Measurements from ENCODE around the gene CDCA4.
"Not testable (repeated sequence)": the region's sequence is repeated elsewhere in the genome, so short reads cannot be mapped to it uniquely, and the experiment has no call there.

The CDCA4 gene

DNA sequence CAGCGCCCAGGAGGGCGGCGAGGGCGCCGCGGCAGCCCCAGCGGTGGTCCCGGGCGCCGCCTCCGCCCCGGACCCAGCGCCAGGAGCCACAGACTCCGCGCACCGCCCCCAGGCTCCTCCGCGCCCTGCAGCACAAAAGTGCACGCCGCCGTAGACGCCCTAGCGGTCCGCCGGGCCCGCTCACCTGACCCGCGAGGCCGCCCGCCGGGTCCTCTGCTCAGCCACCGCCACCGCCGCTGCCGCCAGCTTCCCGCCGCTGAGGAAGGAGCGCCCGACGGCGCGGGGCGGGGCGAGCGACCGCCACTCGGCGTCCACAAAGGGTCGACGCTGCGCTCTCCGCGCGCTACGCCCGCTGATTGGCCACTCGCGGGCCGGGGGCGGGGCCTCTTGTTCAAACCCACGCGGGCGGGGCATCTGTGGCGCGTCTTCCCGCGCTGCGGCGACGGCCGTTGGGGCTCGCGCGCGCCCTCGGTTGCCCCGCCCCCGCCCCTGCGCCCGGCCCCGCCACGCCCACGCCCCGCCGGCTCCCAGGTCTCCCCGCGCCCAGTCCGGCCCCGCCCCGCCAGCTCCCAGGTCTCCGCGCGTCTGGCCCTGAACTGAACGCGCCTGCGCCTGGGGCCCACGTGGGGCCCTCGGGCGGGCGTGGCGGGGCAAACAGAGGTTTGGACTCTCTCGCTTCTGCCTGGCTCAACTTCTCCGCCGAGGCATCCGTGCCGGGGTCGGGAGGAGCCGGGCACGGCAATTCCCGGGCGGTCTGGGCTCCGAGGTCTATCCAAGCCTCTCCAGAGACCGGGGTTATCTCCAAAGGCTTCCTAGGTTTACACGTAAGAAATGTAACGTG is at the start of gene CDCA4:
TSS of gene CDCA4 (minus strand) at position 269 of the 841 bp plus-strand sequence. CDS start 9,154 bp downstream, outside the sequence.
- ATAC-seq, result peak; percentile 79 to 84

DNA sequence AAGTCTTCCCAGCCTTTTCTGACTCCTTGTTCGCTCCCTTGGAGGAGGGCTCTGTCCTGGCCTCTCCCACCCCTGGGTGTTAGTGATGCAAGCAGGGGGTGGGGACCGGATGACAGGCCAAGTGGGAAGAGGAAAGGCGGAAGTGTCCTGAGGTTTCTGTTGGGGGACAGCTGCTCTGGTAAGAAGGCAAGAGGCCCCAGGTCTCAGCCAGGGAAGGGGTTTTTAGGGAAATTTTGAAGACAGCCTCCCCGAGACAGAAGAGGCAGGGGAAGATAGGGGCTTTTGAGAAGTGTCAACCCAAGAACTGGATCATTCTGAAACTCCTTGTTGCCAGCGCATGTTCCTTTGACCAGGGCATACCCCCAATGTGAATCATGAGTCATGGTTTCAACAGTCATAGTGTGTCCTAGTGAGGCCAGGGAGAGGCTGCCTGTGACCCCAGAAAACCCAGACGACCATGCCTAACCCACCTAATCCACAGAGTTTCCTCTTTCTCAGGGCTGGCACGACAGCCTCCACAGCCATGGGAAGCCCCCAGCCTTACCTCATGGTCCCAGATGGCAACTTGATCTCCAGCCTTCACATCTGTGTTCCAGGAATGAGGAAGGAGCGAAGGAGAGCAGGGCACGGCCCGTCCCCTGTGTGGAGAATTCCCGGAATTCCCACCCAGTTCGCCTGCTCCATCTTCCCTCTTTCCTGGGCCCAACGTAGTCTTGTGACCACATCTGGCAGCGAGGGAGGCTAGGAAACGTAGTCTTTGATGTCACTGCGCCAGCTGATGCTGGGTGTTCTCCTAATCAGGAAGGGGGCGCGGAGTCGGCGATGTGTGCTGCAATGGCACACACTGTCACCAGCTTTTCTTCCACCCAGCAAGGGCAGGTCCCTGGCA is 49.2 kb upstream of the CDCA4 start:
- ATAC-seq, result peak; percentile 55 to 57

DNA sequence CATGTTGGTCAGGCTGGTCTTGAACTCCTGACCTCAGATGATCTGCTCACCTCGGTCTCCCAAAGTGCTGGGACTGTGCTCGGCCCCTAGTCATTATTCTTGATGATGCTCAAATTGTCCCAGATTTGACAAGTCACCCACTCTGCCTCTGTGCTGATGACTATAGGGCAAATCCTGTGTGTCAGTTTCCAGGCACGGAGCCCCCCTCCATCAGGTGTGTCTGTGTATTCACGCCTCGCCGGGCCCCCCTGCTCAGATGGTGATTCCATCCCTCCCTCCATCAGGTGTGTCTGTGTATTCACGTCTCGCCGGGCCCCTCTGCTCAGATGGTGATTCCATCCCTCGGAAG is 48.6 kb upstream of the CDCA4 start:
- ATAC-seq, result no peak

- no peak for ATAC-seq
These were observed 47.9 kb upstream of the CDCA4 start for GRCh38 chr14:105068818-105069217.

GRCh38 chr14:105067969-105068301 is 47.1 kb upstream of the CDCA4 start:
- no peak for ATAC-seq

- peak; percentile 10 to 27 for ATAC-seq
These were observed 46.5 kb upstream of the CDCA4 start for GRCh38 chr14:105067140-105067968.

- ATAC-seq, result no peak
These were observed 45.6 kb upstream of the CDCA4 start for GRCh38 chr14:105066240-105067071.

DNA sequence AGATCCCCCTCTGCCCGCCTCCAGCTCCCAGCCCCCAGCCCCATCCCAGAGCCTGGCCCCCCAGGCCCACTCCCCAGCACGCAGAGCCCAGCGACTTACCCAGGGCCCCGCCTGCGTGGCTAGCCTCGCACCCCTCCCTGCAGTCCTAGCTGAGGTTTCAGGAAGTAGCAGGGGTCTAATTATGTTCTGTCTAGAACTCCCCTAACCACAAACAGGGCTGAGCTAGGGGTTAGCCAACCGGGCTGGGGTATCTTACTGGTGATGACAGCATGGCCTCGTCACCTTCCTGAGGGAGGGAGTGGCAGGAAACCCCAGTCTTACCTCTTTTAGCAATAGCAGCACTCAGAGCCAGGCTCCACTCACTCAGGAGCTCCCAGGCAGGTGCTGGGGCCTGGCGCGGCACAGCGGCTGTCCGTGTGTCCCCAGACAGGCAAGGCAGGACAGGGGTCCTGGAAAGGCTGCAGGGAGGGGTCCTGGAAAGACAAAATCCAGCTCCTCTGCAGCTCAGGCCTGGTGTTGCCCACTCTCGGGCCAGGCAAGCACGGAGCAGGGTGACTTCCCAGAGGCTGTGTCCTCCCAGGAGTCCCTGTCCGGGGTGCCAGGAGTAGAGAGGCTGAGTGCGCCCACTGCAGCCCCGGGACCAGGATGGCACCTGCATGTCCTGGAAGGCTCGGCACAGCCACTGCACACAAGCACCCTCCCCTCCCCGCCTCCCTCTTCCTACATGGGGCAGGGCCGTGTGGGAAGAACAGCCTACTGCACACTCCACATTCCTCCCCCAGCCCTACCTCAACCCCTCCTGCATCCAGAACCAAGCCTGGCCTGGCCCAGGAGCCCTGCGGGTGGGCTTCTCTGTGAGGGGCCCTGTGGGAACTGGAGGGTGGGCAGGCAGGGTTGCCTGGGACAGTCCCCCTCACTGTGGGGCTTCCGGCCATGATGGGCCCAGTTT is 44.7 kb upstream of the CDCA4 start, which contains the start of gene GPR132:
TSS of gene GPR132 (minus strand) at position 151 of the 949 bp plus-strand sequence. CDS start 10,010 bp downstream, outside the sequence.
- peak; percentile 82 to 84 for ATAC-seq

GRCh38 chr14:105064721-105065143 is 43.8 kb upstream of the CDCA4 start:
- no peak for ATAC-seq

GRCh38 chr14:105064001-105064400 is 43.1 kb upstream of the CDCA4 start:
- ATAC-seq, result no peak

- ATAC-seq, result not testable (repeated sequence)
These were observed 42.6 kb upstream of the CDCA4 start for GRCh38 chr14:105063506-105063905.

GRCh38 chr14:105063056-105063455 is 42.2 kb upstream of the CDCA4 start:
- no peak for ATAC-seq

GRCh38 chr14:105062048-105062433 is 41.2 kb upstream of the CDCA4 start:
- ATAC-seq, result no peak

GRCh38 chr14:105061428-105062047 is 40.7 kb upstream of the CDCA4 start:
- peak; percentile 32 to 39 for ATAC-seq

- no peak for ATAC-seq
These were observed 40.0 kb upstream of the CDCA4 start for GRCh38 chr14:105060751-105061427.

- ATAC-seq, result no peak
These were observed 39.2 kb upstream of the CDCA4 start for GRCh38 chr14:105059925-105060565.

DNA sequence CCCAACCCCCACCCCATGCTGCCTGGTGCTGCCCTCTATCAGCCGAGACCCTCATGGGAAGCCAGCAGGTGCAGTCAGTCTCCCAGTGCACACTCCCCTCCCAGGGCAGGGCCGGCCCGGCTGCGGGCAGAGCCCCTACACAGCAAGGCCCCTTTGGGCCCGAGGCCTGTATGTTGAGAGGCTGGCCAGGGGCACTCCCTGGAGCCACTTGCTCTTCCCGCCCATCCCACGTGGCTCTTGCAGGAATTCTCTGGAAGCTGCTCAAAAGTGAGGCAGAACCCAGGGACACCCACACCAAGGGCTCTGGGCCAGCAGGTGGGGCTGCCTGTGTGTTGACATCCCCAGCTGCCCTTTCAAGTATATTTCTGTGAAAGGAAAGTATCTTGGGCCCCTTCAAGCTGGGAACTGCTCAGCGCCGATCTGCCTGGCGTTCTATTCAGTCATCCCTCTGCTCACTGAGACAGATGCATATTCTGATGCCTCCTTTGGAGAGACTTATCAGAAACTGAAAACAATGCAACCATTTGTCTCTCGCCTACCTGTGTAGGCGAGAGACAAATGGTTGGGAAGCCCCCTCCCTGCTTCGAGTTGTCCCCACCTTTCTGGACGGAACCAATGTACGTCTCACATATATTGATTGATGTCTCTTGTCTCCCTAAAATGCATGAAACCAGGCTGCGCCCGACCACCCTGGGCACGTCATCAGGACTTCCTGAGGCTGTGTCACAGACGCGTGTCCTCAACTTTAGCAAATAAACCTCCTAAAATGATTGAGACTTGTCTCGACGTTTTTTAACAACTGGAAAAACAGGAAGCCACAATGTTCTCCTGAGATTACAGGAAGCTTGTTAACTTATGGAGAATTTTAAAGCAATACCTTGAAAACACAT is 38.4 kb upstream of the CDCA4 start:
- peak; percentile 58 to 61 for ATAC-seq

DNA sequence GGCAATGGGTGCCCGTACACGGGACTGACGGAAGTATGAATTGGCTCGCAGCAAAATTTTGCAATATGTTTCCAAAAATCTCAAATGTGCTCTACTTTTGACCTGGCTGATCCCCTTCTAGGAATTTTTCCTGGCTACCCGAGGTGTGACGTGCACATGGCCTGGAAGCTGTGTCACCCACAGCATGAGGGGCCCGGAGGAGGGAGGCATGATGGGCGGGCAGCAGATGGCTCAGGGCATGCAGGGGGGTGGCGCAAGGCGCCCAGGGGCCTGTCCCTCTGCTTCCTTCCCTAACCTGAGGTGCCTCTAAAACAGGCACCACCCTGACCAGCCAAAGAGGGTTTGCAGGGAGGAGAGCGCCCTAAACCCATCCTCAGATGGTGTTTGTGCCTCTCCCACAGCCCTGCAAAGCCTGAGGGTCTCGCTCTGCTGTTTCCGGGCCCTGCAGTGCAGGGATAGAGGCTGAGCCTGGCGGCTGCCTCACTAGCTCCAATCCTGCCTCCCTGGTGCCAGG is 37.7 kb upstream of the CDCA4 start:
- ATAC-seq, result no peak

Data from activated CD4-positive, CD25-positive, alpha-beta regulatory T cell treated with anti-CD3 and anti-CD28 coated beads, Interleukin-2, amount 50 U/mL, for 24 hours (primary cell).